Measurements from ENCODE around the gene FBH1. TPM values are rescaled to one million over a fixed set of nuclear protein-coding genes. Genes with fewer than 3 reads are reported as not detected.

FBH1 gene
- total and polyA plus RNA-seq, 4 experiments from 2014 or later: 71.1 to 97.5 (median 83.6) TPM

DNA sequence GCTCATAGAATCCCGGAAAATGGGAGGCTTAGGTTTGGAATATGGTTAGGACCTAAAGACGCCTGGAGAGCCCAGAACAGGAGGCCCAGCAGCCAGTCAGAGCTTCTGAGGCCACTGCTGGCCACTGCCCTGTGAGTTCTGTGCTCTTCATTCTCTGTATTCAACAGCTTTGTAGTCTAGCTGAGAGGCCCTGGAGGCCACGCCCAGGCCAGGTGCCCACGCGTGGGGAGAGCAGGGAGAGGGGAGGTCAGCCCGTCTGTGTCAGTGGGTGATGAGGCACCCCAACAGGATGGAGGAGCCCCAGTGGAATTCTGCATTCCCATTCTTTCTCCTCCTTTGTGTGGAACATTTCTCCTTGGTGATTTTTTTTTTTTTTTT lies 58.2 kb downstream of the FBH1 start:
- POLR2A ChIA-PET (ENCODE audit: partially characterized antibody): interaction anchor here (1.5 kb wide), 1 partner anchor 66 kb away, joined by 3 read pairs; no protein-coding TSS in a partner anchor
- Mint-ChIP-seq H3K4me3 (no peak overlapping the region), H3K27me3 (no peaks in the 10 kb centered on the region), H3K4me1 (peaks cover 2 to 17% (median 7%) of the 10 kb centered on the region in 4 donors), H3K36me3 (peaks cover 6 to 15% of the 10 kb centered on the region in 2 donors), H3K27ac (no peak overlapping the region), H3K9me3 (no peaks in the 10 kb centered on the region)
- no peaks in the 10 kb centered on the region for H3K36me3 ChIP-seq (ENCODE audit: insufficient read depth, low read length)
- H3K27me3 ChIP-seq (ENCODE audit: insufficient read depth, low read length): no peaks in the 10 kb centered on the region
- H3K4me3 ChIP-seq (ENCODE audit: low read length in 2 of 2): no peak overlapping the region
- intact Hi-C loops (cut with micrococcal nuclease): no loop called here
- CTCF ChIA-PET (ENCODE audit: partially characterized antibody): no interaction called here
- no peak overlapping the region for H3K27ac ChIP-seq (ENCODE audit: low read depth, low read length)
- DNase-seq: no peak
- H3K4me1 ChIP-seq (ENCODE audit: insufficient read depth, low read length): no peaks in the 10 kb centered on the region
- no peaks in the 10 kb centered on the region for H3K9me3 ChIP-seq (ENCODE audit: control insufficient read depth in 1 of 2, low read length in 2 of 2)

GRCh38 chr10:5949009-5949759 lies 59.1 kb downstream of the FBH1 start:
- peak overlapping the region in 2 of 7 donors; percentile 36 to 64 for H3K27ac Mint-ChIP-seq
- H3K36me3 Mint-ChIP-seq: peaks cover 12 to 22% of the 10 kb centered on the region in 2 donors
- peaks cover 2 to 17% (median 7%) of the 10 kb centered on the region in 4 donors for H3K4me1 Mint-ChIP-seq
- H3K9me3 Mint-ChIP-seq: no peaks in the 10 kb centered on the region
- Histone ChIP-seq H3K9me3 (ENCODE audit: control insufficient read depth in 1 of 2, low read length in 2 of 2) (no peaks in the 10 kb centered on the region), H3K27me3 (ENCODE audit: insufficient read depth, low read length) (no peaks in the 10 kb centered on the region), H3K36me3 (ENCODE audit: insufficient read depth, low read length) (no peaks in the 10 kb centered on the region), H3K4me3 (ENCODE audit: low read length in 2 of 2) (no peak overlapping the region), H3K4me1 (ENCODE audit: insufficient read depth, low read length) (no peaks in the 10 kb centered on the region), H3K27ac (ENCODE audit: low read depth, low read length) (no peak overlapping the region)
- no peak for DNase-seq
- no peak overlapping the region for H3K4me3 Mint-ChIP-seq
- POLR2A ChIA-PET (ENCODE audit: partially characterized antibody): interaction anchor here (1.5 kb wide), 1 partner anchor 65 kb away, joined by 3 read pairs; no protein-coding TSS in a partner anchor
- H3K27me3 Mint-ChIP-seq: no peaks in the 10 kb centered on the region
- intact Hi-C loops (cut with micrococcal nuclease): no loop called here
- CTCF ChIA-PET (ENCODE audit: partially characterized antibody): interaction anchor here (0.6 kb wide), 1 partner anchor 536 kb away, joined by 3 read pairs; no protein-coding TSS in a partner anchor

- Mint-ChIP-seq H3K4me1 (peaks cover 0 to 6% (median under 1%) of the 10 kb centered on the region in 4 donors), H3K9me3 (no peaks in the 10 kb centered on the region), H3K36me3 (peaks cover 14 to 26% of the 10 kb centered on the region in 2 donors), H3K27me3 (no peaks in the 10 kb centered on the region), H3K4me3 (no peak overlapping the region), H3K27ac (no peak overlapping the region)
- ChIA-PET POLR2A (ENCODE audit: partially characterized antibody) (no interaction called here), CTCF (ENCODE audit: partially characterized antibody) (no interaction called here)
- no peaks in the 10 kb centered on the region for H3K36me3 ChIP-seq (ENCODE audit: insufficient read depth, low read length)
- H3K27me3 ChIP-seq (ENCODE audit: insufficient read depth, low read length): no peaks in the 10 kb centered on the region
- no peaks in the 10 kb centered on the region for H3K4me1 ChIP-seq (ENCODE audit: insufficient read depth, low read length)
- H3K27ac ChIP-seq (ENCODE audit: low read depth, low read length): no peak overlapping the region
- DNase-seq: no peak
- no peak overlapping the region for H3K4me3 ChIP-seq (ENCODE audit: low read length in 2 of 2)
- H3K9me3 ChIP-seq (ENCODE audit: control insufficient read depth in 1 of 2, low read length in 2 of 2): no peaks in the 10 kb centered on the region
- intact Hi-C loops (cut with micrococcal nuclease): no loop called here
Measured at GRCh38 chr10:5951167-5951711, 61.2 kb downstream of the FBH1 start.

DNA sequence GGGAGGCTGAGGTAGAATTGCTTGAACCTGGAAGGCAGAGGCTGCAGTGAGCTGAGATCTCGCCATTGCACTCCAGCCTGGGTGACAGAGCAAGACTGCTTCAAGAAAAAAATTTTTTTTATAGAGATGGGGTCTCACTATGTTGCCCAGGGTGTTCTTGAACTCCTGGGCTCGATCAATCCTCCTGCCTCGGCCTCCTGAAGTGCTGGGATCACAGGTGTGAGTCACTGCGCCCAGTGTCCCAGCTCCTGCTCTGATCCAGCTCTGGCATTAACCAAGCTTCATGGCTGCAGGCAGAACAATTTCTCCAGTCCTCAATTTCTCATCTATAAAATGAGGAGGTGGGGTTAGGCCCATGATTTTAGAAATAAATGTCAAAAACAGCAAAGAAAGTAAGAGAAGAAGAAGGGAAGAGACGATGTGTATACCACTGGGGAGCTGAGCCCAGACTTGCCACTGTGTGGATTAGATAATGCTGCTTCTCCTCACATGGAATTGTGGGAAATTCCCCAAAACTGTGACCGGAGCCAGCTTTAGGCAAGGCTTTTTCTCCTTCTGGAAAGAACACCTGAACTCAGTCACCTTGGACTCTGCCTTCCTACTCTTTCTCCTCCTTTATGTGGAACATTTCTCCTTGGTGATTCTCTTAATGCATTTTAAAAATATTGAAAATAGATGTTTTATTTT lies 61.8 kb downstream of the FBH1 start:
- Histone ChIP-seq H3K4me3 (ENCODE audit: low read length in 2 of 2) (no peak overlapping the region), H3K27me3 (ENCODE audit: insufficient read depth, low read length) (no peaks in the 10 kb centered on the region), H3K36me3 (ENCODE audit: insufficient read depth, low read length) (no peaks in the 10 kb centered on the region), H3K9me3 (ENCODE audit: control insufficient read depth in 1 of 2, low read length in 2 of 2) (no peaks in the 10 kb centered on the region), H3K27ac (ENCODE audit: low read depth, low read length) (no peak overlapping the region), H3K4me1 (ENCODE audit: insufficient read depth, low read length) (no peaks in the 10 kb centered on the region)
- Mint-ChIP-seq H3K9me3 (no peaks in the 10 kb centered on the region), H3K4me1 (peaks cover 0 to 6% (median 0%) of the 10 kb centered on the region in 4 donors), H3K27me3 (no peaks in the 10 kb centered on the region), H3K27ac (peak overlapping the region in 1 of 7 donors; percentile 1), H3K36me3 (peaks cover 17 to 32% of the 10 kb centered on the region in 2 donors), H3K4me3 (no peak overlapping the region)
- intact Hi-C loops (cut with micrococcal nuclease): no loop called here
- POLR2A ChIA-PET (ENCODE audit: partially characterized antibody): no interaction called here
- no peak for DNase-seq
- CTCF ChIA-PET (ENCODE audit: partially characterized antibody): no interaction called here

DNA sequence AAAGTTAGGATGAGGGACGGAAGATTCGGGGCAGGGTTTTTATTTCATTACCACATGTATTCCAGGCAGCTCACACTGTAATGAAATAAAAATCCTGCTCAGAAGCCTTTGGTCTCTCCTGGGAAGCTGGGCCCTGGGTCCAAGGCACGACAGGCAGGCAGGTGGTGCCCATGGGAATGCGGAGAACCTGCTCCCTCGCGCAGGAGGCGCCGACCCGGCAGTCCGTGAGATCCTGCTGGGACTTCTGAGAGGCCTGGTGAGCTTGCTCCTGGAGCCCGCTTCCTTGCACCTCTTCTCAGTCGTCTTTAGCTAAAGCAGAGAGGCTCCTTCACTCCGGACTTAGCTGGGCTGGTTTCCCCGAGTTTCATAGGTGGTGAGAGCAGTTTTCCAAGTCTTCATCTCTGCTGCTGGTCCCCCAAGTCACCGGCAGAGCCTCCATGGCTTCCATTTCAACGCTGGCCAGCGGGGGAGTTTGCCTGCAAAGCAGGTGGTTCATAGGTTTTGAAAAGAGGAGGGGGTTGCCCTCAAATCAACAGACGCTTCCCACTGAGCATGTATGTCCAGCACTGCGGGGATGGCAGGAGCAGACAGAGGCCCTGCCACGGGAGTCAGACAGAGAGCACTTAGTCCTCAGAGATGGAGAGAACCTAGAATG lies 62.8 kb downstream of the FBH1 start:
- H3K4me1 ChIP-seq (ENCODE audit: insufficient read depth, low read length): no peaks in the 10 kb centered on the region
- Mint-ChIP-seq H3K27me3 (no peaks in the 10 kb centered on the region), H3K27ac (peak overlapping the region in 2 of 7 donors; percentile 33 to 46), H3K4me1 (peaks cover 0 to 6% (median 0%) of the 10 kb centered on the region in 4 donors), H3K9me3 (no peaks in the 10 kb centered on the region), H3K36me3 (peaks cover 18 to 34% of the 10 kb centered on the region in 2 donors), H3K4me3 (no peak overlapping the region)
- no peaks in the 10 kb centered on the region for H3K9me3 ChIP-seq (ENCODE audit: control insufficient read depth in 1 of 2, low read length in 2 of 2)
- DNase-seq: no peak
- POLR2A ChIA-PET (ENCODE audit: partially characterized antibody): no interaction called here
- intact Hi-C loops (cut with micrococcal nuclease): no loop called here
- no peaks in the 10 kb centered on the region for H3K27me3 ChIP-seq (ENCODE audit: insufficient read depth, low read length)
- no peak overlapping the region for H3K4me3 ChIP-seq (ENCODE audit: low read length in 2 of 2)
- H3K27ac ChIP-seq (ENCODE audit: low read depth, low read length): no peak overlapping the region
- CTCF ChIA-PET (ENCODE audit: partially characterized antibody): no interaction called here
- no peaks in the 10 kb centered on the region for H3K36me3 ChIP-seq (ENCODE audit: insufficient read depth, low read length)

DNA sequence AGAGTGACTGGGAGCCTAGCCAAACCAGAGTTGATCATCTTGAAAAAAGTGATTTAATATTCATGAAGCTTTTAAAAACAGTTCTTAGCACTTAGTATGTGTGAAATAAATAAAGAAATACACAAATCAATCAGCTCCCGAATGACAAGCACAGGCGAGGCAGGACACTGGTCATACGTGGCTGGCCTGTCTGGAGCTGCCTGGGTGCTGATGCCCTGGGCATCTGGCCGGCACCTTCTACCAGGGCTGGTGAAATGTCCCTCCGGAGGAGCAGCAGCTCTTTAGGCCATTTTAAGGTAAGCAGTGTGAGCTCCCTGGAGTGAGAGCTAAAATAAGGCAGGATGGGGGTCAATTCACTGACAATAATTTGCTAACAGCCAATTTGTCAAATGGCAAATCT lies 63.6 kb downstream of the FBH1 start:
- H3K9me3 Mint-ChIP-seq: no peaks in the 10 kb centered on the region
- CTCF ChIA-PET (ENCODE audit: partially characterized antibody): no interaction called here
- Histone ChIP-seq H3K4me3 (ENCODE audit: low read length in 2 of 2) (no peak overlapping the region), H3K36me3 (ENCODE audit: insufficient read depth, low read length) (no peaks in the 10 kb centered on the region), H3K27ac (ENCODE audit: low read depth, low read length) (no peak overlapping the region), H3K4me1 (ENCODE audit: insufficient read depth, low read length) (no peaks in the 10 kb centered on the region), H3K9me3 (ENCODE audit: control insufficient read depth in 1 of 2, low read length in 2 of 2) (no peaks in the 10 kb centered on the region), H3K27me3 (ENCODE audit: insufficient read depth, low read length) (no peaks in the 10 kb centered on the region)
- H3K36me3 Mint-ChIP-seq: peaks cover 19 to 37% of the 10 kb centered on the region in 2 donors
- H3K4me1 Mint-ChIP-seq: peaks cover 0 to 6% (median 0%) of the 10 kb centered on the region in 4 donors
- POLR2A ChIA-PET (ENCODE audit: partially characterized antibody): interaction anchor here (1.2 kb wide), 1 partner anchor 23 kb away, joined by 3 read pairs; no protein-coding TSS in a partner anchor
- no peak overlapping the region for H3K4me3 Mint-ChIP-seq
- peak overlapping the region in 1 of 7 donors; percentile 37 for H3K27ac Mint-ChIP-seq
- intact Hi-C loops (cut with micrococcal nuclease): no loop called here
- no peak for DNase-seq
- no peaks in the 10 kb centered on the region for H3K27me3 Mint-ChIP-seq

Measured in CD4-positive, alpha-beta memory T cell (primary cell).